K562 (cell line): ENCODE data around the gene GRPEL2. TPM values are rescaled to one million over a fixed set of nuclear protein-coding genes. Genes with fewer than 3 reads are reported as not detected.
A peak's percentile ranks its signal among the peaks of the same experiment; 100 is the strongest.

Source experiments
- ATAC-seq: fragments of 200-7000 bp; cut with Tn5 transposase; 3 replicates; pipeline ENCODE4 v1.9.1; 2020; ENCODE audit warnings: moderate library complexity
- BruUV-seq: library from RNA; stranded (reverse); fragments of 400-500 nt; replicated peaks from 2 replicates; lab custom pipeline; 2021; lab: Mats Ljungman, UMichigan
- CTCF ChIA-PET: fragments of 300-600 bp; formaldehyde crosslinking; extraction: SDS; loops from one replicate; lab custom pipeline; 2021; ENCODE audit warnings: low intra/inter-chr PET ratio; lab: Yijun Ruan, JAX
- POLR2A ChIA-PET: fragments of 300-600, 350-650 bp; sonication (Branson Sonifier 250); formaldehyde crosslinking; extraction: SDS; loops from one replicate; lab custom pipeline; 2021; ENCODE audit warnings: antibody characterized with exemption, inconsistent platforms; lab: Yijun Ruan, JAX
- DNase-seq, 4 experiments: peaks; one replicate each; pipeline versions ENCODE4 v3.0.0 to v3.0.0-alpha.2; 2011 to 2018; ENCODE audit warnings: low spot score in 3 of 4, mixed read lengths in 3 of 4; ENCODE audit errors: extremely low read depth in 1 of 4
- FAIRE-seq: peaks from 2 replicates; lab custom pipeline; 2011; peaks lifted over from hg19 to GRCh38; lab: Jason Lieb, UNC
- H2AFZ ChIP-seq: 2 replicates; pipeline ENCODE4 v1.6.0; 2011; ENCODE audit warnings: low read depth, low read length, control low read depth, inconsistent platforms
- H3K27ac ChIP-seq: fragments of 200-600 bp; 3 replicates; pipeline ENCODE4 v1.8.0; 2011; ENCODE audit warnings: low read depth, mild to moderate bottlenecking, control low read depth, inconsistent platforms, low read length, moderate library complexity, mixed read lengths; ENCODE audit errors: extremely low read depth
- H3K27me3 ChIP-seq, 2 experiments: fragments of 300-600 bp in 1 of 2; 2 replicates in 1 of 2; 3 replicates in 1 of 2; pipeline versions ENCODE4 v1.6.0 to v1.8.0; 2011; ENCODE audit warnings: inconsistent platforms in 2 of 2, low read length in 2 of 2, mild to moderate bottlenecking in 1 of 2, mixed read lengths in 1 of 2, moderate library complexity in 1 of 2; ENCODE audit not compliant: control insufficient read depth in 2 of 2, insufficient read depth in 2 of 2
- H3K36me3 ChIP-seq: fragments of 300-600 bp; 3 replicates; pipeline ENCODE4 v1.8.0; 2011; ENCODE audit warnings: mild to moderate bottlenecking, low read length, inconsistent platforms; ENCODE audit not compliant: control insufficient read depth, insufficient read depth
- H3K4me1 ChIP-seq, 2 experiments: fragments of 200-600 bp in 1 of 2; replicated peaks in 1 of 2; 2 replicates in 1 of 2; 3 replicates in 1 of 2; pipeline versions ENCODE4 v1.5.1 to v1.8.0; 2011; ENCODE audit warnings: inconsistent platforms in 2 of 2, low read length in 2 of 2, mild to moderate bottlenecking in 1 of 2, mixed read lengths in 1 of 2, moderate library complexity in 1 of 2; ENCODE audit not compliant: control insufficient read depth in 2 of 2, insufficient read depth in 2 of 2
- H3K4me2 ChIP-seq: 2 replicates; pipeline ENCODE4 v1.6.1; 2011; ENCODE audit warnings: low read length, control low read depth, inconsistent platforms, mixed read lengths; ENCODE audit not compliant: insufficient read depth
- H3K4me3 ChIP-seq: fragments of 200-600 bp; sonication (generic), shearing (Covaris generic); 2 replicates; pipeline ENCODE4 v1.5.1; 2016; ENCODE audit warnings: control low read depth, inconsistent platforms
- H3K79me2 ChIP-seq: fragments of 200-600 bp; 3 replicates; pipeline ENCODE4 v1.8.0; 2011; ENCODE audit warnings: low read length, inconsistent platforms; ENCODE audit not compliant: control insufficient read depth, insufficient read depth
- H3K9ac ChIP-seq, 2 experiments: 2 replicates each; pipeline versions ENCODE4 v1.6.0 to v1.6.1; 2011; ENCODE audit warnings: low read depth in 2 of 2, low read length in 2 of 2, control low read depth in 1 of 2, inconsistent platforms in 1 of 2, mild to moderate bottlenecking in 1 of 2, mixed read lengths in 1 of 2; ENCODE audit not compliant: insufficient read depth in 1 of 2
- H3K9me1 ChIP-seq: one replicate; pipeline ENCODE4 v1.6.0; 2011; ENCODE audit warnings: inconsistent platforms, mild to moderate bottlenecking, low read length, moderate library complexity; ENCODE audit not compliant: control insufficient read depth, insufficient read depth
- H3K9me3 ChIP-seq: replicated peaks from 2 replicates; pipeline ENCODE4 v1.5.1; 2011; ENCODE audit warnings: low read depth, low read length, inconsistent platforms; ENCODE audit not compliant: control insufficient read depth, insufficient read depth
- H4K20me1 ChIP-seq: replicated peaks from 2 replicates; pipeline ENCODE4 v1.6.1; 2011; ENCODE audit warnings: low read length, inconsistent platforms, mixed read lengths; ENCODE audit not compliant: control insufficient read depth, insufficient read depth
- JUNB ChIP-seq: fragments of 450-650 bp; formaldehyde crosslinking; conservative IDR thresholded peaks from 2 replicates; pipeline ENCODE4 v1.4.0; 2020; ENCODE audit warnings: mild to moderate bottlenecking
- POLR2AphosphoS2 ChIP-seq: IDR thresholded peaks from 2 replicates; pipeline ENCODE4 v1.6.1; 2012; ENCODE audit warnings: low read length, improper control_type of control experiment
- TAF7 ChIP-seq: fragments of 450-650 bp; IDR thresholded peaks from 2 replicates; pipeline ENCODE4 v1.6.1; 2016; ENCODE audit warnings: missing genetic modification characterization, missing compliant biosample characterization
- ZNF696 ChIP-seq: fragments of 250-450 bp; sonication (Bioruptor Pico); conservative IDR thresholded peaks from 2 replicates; pipeline ENCODE4 v1.4.0; 2020; ENCODE audit warnings: mild to moderate bottlenecking, moderate library complexity
- WGBS: fragments of 100-300 bp; shearing (Covaris generic); methylation state at CpG from one replicate; pipeline ENCODE4 v1.1.6; 2016; ENCODE audit warnings: low coverage, mixed read lengths; ENCODE audit not compliant: insufficient coverage; ENCODE audit errors: missing lambda C conversion rate; 5-methylcytosine and 5-hydroxymethylcytosine counted together
- in situ Hi-C: fragments of 300-500 bp; cut with MboI; formaldehyde crosslinking; loops from 4 replicates; pipeline ENCODE4 v1.15.0; 2018; ENCODE audit warnings: inconsistent platforms, mixed read lengths
- intact Hi-C: fragments of 100-400 bp; cut with micrococcal nuclease; formaldehyde crosslinking; loops from 2 replicates; pipeline ENCODE4 v1.14.2; 2022
- polyA plus RNA-seq, 8 experiments: library from polyadenylated mRNA; depleted of rRNA in 4 of 8; stranded (reverse) in 5 of 8; unstranded in 3 of 8; fragments of >200 nt; fragmentation: Nextera tagmentation in 2 of 8; fragmentation: Illumina TruSeq in 1 of 8; extraction: Ambion mirVana in 2 of 8; extraction: Trizol in 1 of 8; gene quantifications; 2 replicates each; pipeline versions ENCODE4 v1.2.1 to v1.2.3, GENCODE V29; 2011 to 2014; ENCODE audit warnings: inconsistent platforms in 1 of 8, missing spikeins in 1 of 8
- total RNA-seq, 7 experiments: library from RNA; depleted of rRNA in 6 of 7; stranded (reverse); fragments of >200 nt in 6 of 7; fragmentation: Illumina TruSeq in 2 of 7; extraction: Trizol in 2 of 7; gene quantifications; 2 replicates each; pipeline versions ENCODE4 v1.2.1 to v1.2.3, GENCODE V29; 2011 to 2021; ENCODE audit warnings: low replicate concordance in 1 of 7
- TF ChIP-seq, protein P1 (sequence below): fragments of 450-650 bp; formaldehyde crosslinking; IDR thresholded peaks from 2 replicates; pipeline ENCODE4 v1.4.0; 2020; ENCODE audit warnings: mild to moderate bottlenecking, moderate library complexity
- TF ChIP-seq, protein P2 (sequence below): IDR thresholded peaks from 2 replicates; pipeline ENCODE4 v1.6.1; 2012; ENCODE audit warnings: low read depth, low read length, improper control_type of control experiment, borderline replicate concordance
- TF ChIP-seq, protein P3 (sequence below): fragments of 250-450 bp; sonication (Bioruptor Pico); IDR thresholded peaks from 2 replicates; pipeline ENCODE4 v1.8.0; 2022; ENCODE audit warnings: inconsistent platforms, mild to moderate bottlenecking, moderate library complexity, borderline replicate concordance
- TF ChIP-seq, protein P4 (sequence below): fragments of 250-450 bp; sonication (Bioruptor Pico); IDR thresholded peaks from 2 replicates; pipeline ENCODE4 v1.8.0; 2022; ENCODE audit warnings: moderate library complexity, mild to moderate bottlenecking, inconsistent platforms
- TF ChIP-seq, protein P5 (sequence below), 2 experiments: fragments of 450-650 bp; conservative IDR thresholded peaks; 2 replicates each; pipeline ENCODE4 v1.6.1; 2017; ENCODE audit warnings: mild to moderate bottlenecking in 2 of 2, moderate library complexity in 2 of 2
- TF ChIP-seq, protein P6 (sequence below), 3 experiments: IDR thresholded peaks in 2 of 3; conservative IDR thresholded peaks in 1 of 3; 2 replicates each; pipeline ENCODE4 v1.5.1; 2011 to 2012; ENCODE audit warnings: low read length in 3 of 3, mild to moderate bottlenecking in 3 of 3, control low read depth in 2 of 3, improper control_type of control experiment in 1 of 3, inconsistent platforms in 1 of 3, low read depth in 1 of 3, mixed read lengths in 1 of 3, moderate library complexity in 1 of 3; ENCODE audit not compliant: insufficient read depth in 2 of 3

Gene GRPEL2
- total and polyA plus RNA-seq, 9 of the 15 experiments (the other 6 are each of a cell fraction or from before 2014, with no cell fraction given) = 11.2 to 40.5 (median 25.8) TPM

DNA sequence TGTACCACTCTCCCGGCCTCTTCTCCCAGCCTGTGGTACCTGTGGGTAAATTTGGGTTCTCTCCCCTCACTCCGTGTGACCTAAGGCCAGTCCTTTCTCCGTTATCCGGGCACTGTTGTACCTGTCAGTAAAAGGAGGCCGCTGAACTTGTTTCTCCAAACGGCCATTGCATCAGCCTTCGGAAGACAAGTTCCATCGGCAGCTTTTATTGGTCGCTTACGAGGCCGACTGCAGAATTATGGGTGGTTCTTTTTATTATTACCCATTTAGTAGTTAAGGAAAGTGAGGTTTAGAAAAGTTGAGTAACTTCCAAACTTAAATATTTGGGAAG is 558 bp downstream of the GRPEL2 start (continued):
- TF ChIP-seq, protein P1, sequence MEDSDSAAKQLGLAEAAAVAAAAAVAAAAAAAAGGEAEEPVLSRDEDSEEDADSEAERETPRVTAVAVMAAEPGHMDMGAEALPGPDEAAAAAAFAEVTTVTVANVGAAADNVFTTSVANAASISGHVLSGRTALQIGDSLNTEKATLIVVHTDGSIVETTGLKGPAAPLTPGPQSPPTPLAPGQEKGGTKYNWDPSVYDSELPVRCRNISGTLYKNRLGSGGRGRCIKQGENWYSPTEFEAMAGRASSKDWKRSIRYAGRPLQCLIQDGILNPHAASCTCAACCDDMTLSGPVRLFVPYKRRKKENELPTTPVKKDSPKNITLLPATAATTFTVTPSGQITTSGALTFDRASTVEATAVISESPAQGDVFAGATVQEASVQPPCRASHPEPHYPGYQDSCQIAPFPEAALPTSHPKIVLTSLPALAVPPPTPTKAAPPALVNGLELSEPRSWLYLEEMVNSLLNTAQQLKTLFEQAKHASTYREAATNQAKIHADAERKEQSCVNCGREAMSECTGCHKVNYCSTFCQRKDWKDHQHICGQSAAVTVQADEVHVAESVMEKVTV (CRISPR knock-in tag) = peak; percentile 11; the same call in 1 of the 2 replicates

DNA sequence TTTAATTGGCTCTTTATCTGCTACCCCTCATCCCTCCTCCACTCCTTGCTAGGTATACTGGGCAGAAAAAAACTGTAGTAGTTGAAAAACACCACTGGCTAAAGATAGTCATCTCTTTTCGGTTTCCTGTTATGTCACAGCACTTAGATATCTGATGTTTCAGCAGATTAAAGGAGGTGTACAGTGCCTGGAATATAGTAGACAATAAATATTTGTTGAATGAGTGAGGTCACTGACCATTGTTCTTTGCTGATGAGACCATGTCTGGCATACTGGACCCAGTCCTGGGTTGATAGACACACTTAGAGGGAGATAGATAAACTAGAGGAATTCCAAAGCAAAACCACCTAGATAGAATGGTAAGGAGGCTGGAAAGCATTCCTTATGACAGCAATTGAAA is 3.2 kb downstream of the GRPEL2 start:
- no peak for ATAC-seq
- H3K27ac ChIP-seq = no peak overlapping the region
- H3K4me3 ChIP-seq = no peak overlapping the region
- H2AFZ ChIP-seq = no peak overlapping the region
- 64% methylated on average over 1 of the region's 1 CpG for WGBS
- H3K27me3 ChIP-seq = no peaks in the 10 kb centered on the region
- FAIRE-seq = no peak
- no peak for DNase-seq
- intact Hi-C loops (no loop called here), in situ Hi-C loops (no loop called here)
- ChIA-PET CTCF (no interaction called here), POLR2A (interaction anchor here (4.7 kb wide), 1 partner anchor 9 kb away, joined by 87 read pairs; the partner anchor contains the start of gene PCYOX1L)
- no peaks in the 10 kb centered on the region for H3K9me1 ChIP-seq
- peaks cover 67% of the 10 kb centered on the region for H3K79me2 ChIP-seq
- H4K20me1 ChIP-seq = no peaks in the 10 kb centered on the region
- H3K36me3 ChIP-seq = peaks cover 67% of the 10 kb centered on the region
- BruUV-seq = no TSS peak
- H3K9me3 ChIP-seq = no peaks in the 10 kb centered on the region
- no peak overlapping the region for H3K9ac ChIP-seq
- peaks cover 7 to 21% of the 10 kb centered on the region in 2 experiments; a peak in 3 of 5 replicates for H3K4me1 ChIP-seq
- no peak overlapping the region for H3K4me2 ChIP-seq
- TF ChIP-seq TAF7 (no peak), JUNB (CRISPR knock-in tag) (no peak), ZNF696 (CRISPR knock-in tag) (no peak), POLR2AphosphoS2 (no peak)
- TF ChIP-seq, protein P2, sequence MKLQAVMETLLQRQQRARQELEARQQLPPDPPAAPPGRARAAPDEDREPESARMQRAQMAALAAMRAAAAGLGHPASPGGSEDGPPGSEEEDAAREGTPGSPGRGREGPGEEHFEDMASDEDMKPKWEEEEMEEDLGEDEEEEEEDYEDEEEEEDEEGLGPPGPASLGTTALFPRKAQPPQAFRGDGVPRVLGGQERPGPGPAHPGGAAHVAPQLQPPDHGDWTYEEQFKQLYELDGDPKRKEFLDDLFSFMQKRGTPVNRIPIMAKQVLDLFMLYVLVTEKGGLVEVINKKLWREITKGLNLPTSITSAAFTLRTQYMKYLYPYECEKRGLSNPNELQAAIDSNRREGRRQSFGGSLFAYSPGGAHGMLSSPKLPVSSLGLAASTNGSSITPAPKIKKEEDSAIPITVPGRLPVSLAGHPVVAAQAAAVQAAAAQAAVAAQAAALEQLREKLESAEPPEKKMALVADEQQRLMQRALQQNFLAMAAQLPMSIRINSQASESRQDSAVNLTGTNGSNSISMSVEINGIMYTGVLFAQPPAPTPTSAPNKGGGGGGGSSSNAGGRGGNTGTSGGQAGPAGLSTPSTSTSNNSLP = no peak
- TF ChIP-seq, protein P3, sequence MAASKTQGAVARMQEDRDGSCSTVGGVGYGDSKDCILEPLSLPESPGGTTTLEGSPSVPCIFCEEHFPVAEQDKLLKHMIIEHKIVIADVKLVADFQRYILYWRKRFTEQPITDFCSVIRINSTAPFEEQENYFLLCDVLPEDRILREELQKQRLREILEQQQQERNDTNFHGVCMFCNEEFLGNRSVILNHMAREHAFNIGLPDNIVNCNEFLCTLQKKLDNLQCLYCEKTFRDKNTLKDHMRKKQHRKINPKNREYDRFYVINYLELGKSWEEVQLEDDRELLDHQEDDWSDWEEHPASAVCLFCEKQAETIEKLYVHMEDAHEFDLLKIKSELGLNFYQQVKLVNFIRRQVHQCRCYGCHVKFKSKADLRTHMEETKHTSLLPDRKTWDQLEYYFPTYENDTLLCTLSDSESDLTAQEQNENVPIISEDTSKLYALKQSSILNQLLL = no peak
- TF ChIP-seq, protein P4, sequence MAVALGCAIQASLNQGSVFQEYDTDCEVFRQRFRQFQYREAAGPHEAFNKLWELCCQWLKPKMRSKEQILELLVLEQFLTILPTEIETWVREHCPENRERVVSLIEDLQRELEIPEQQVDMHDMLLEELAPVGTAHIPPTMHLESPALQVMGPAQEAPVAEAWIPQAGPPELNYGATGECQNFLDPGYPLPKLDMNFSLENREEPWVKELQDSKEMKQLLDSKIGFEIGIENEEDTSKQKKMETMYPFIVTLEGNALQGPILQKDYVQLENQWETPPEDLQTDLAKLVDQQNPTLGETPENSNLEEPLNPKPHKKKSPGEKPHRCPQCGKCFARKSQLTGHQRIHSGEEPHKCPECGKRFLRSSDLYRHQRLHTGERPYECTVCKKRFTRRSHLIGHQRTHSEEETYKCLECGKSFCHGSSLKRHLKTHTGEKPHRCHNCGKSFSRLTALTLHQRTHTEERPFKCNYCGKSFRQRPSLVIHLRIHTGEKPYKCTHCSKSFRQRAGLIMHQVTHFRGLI (CRISPR knock-in tag) = no peak
- TF ChIP-seq, protein P5, sequence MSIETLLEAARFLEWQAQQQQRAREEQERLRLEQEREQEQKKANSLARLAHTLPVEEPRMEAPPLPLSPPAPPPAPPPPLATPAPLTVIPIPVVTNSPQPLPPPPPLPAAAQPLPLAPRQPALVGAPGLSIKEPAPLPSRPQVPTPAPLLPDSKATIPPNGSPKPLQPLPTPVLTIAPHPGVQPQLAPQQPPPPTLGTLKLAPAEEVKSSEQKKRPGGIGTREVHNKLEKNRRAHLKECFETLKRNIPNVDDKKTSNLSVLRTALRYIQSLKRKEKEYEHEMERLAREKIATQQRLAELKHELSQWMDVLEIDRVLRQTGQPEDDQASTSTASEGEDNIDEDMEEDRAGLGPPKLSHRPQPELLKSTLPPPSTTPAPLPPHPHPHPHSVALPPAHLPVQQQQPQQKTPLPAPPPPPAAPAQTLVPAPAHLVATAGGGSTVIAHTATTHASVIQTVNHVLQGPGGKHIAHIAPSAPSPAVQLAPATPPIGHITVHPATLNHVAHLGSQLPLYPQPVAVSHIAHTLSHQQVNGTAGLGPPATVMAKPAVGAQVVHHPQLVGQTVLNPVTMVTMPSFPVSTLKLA (conservative IDR thresholded peaks at IDR 0.05) = no peak
- TF ChIP-seq, protein P6, sequence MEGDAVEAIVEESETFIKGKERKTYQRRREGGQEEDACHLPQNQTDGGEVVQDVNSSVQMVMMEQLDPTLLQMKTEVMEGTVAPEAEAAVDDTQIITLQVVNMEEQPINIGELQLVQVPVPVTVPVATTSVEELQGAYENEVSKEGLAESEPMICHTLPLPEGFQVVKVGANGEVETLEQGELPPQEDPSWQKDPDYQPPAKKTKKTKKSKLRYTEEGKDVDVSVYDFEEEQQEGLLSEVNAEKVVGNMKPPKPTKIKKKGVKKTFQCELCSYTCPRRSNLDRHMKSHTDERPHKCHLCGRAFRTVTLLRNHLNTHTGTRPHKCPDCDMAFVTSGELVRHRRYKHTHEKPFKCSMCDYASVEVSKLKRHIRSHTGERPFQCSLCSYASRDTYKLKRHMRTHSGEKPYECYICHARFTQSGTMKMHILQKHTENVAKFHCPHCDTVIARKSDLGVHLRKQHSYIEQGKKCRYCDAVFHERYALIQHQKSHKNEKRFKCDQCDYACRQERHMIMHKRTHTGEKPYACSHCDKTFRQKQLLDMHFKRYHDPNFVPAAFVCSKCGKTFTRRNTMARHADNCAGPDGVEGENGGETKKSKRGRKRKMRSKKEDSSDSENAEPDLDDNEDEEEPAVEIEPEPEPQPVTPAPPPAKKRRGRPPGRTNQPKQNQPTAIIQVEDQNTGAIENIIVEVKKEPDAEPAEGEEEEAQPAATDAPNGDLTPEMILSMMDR (IDR thresholded peaks at IDR 0.05 in 2 of 3, conservative IDR thresholded peaks at IDR 0.05 in 1 of 3; ENCODE audit: insufficient read depth in 2 of 3, low read depth in 1 of 3, low read length in 3 of 3) = no peak
